ENCODE data around the gene GLCCI1. TPM values are rescaled to one million over a fixed set of nuclear protein-coding genes. Genes with fewer than 3 reads are reported as not detected.

Gene GLCCI1
- total and polyA plus RNA-seq, 2 donors (not counting 3 experiments of a cell fraction or from before 2014, with no cell fraction given): 2.3 to 5.6 TPM

GRCh38 chr7:7924303-7924702, 44.3 kb upstream of the GLCCI1 start:
- FAIRE-seq (no peak), DNase-seq (ENCODE audit: low read depth, low spot score) (no peak)
- Histone ChIP-seq H3K4me3 (replicated peaks in 1 of 3; ENCODE audit: insufficient read depth in 1 of 3, low read depth in 1 of 3, low read length in 3 of 3) (no peak overlapping the region), H3K4me2 (ENCODE audit: insufficient read depth, low read length) (no peak overlapping the region), H3K9me3 (replicated peaks; ENCODE audit: control insufficient read depth, insufficient read depth, low read length) (no peaks in the 10 kb centered on the region), H4K20me1 (replicated peaks; ENCODE audit: control insufficient read depth, extremely low read depth, insufficient read depth, low read length) (no peaks in the 10 kb centered on the region), H2AFZ (ENCODE audit: low read depth, low read length) (no peak overlapping the region), H3K79me2 (ENCODE audit: control insufficient read depth, insufficient read depth, low read length) (no peaks in the 10 kb centered on the region), H3K9ac (replicated peaks; ENCODE audit: extremely low read depth, insufficient read depth, low read length) (no peak overlapping the region), H3K27me3 (ENCODE audit: control insufficient read depth in 2 of 2, insufficient read depth in 2 of 2, low read length in 2 of 2) (no peaks in the 10 kb centered on the region), H3K9me1 (replicated peaks; ENCODE audit: control insufficient read depth, extremely low read depth, insufficient read depth, low read length) (no peaks in the 10 kb centered on the region), H3K36me3 (ENCODE audit: control insufficient read depth in 2 of 2, extremely low read depth in 1 of 2, insufficient read depth in 2 of 2, low read length in 2 of 2) (no peaks in the 10 kb centered on the region), H3K4me1 (ENCODE audit: control insufficient read depth, extremely low read depth, insufficient read depth, low read length) (no peaks in the 10 kb centered on the region), H3K27ac (ENCODE audit: insufficient read depth, low read depth, low read length) (no peak overlapping the region)
- CTCF ChIA-PET: no interaction called here
- no TSS peak for BruUV-seq (replicated peaks)
- TF ChIP-seq JUN (IDR thresholded peaks at IDR 0.05; ENCODE audit: borderline replicate concordance, insufficient read depth, insufficient read length, low read depth): no peak
- no peak for TF ChIP-seq POLR2AphosphoS5 (IDR thresholded peaks at IDR 0.05; ENCODE audit: insufficient read depth, low read depth, low read length)
- TF ChIP-seq GATA2 (IDR thresholded peaks at IDR 0.05; ENCODE audit: insufficient read depth, insufficient read length, low read depth, low read length): no peak
- TF ChIP-seq FOS (IDR thresholded peaks at IDR 0.05; ENCODE audit: borderline replicate concordance, insufficient read depth, low read length): no peak
- TF ChIP-seq MAX (IDR thresholded peaks at IDR 0.05; ENCODE audit: insufficient read depth, insufficient read length): no peak
- TF ChIP-seq POLR2A (IDR thresholded peaks at IDR 0.05; ENCODE audit: low read depth, low read length): no peak
- TF ChIP-seq EZH2 (IDR thresholded peaks at IDR 0.05; ENCODE audit: borderline replicate concordance, low read depth, low read length, severe bottlenecking): no peak
- no peak for TF ChIP-seq MYC (IDR thresholded peaks at IDR 0.05; ENCODE audit: low read depth, low read length)
- no peak for TF ChIP-seq CTCF (IDR thresholded peaks at IDR 0.05; ENCODE audit: extremely low read depth in 1 of 2, insufficient read depth in 1 of 2, low read depth in 1 of 2, low read length in 2 of 2)
- intact Hi-C loops (cut with micrococcal nuclease) (no loop called here), dilution Hi-C loops (cut with MboI; ENCODE audit: extremely low pct_ligation_motif_present, low sequenced_read_pairs) (no loop called here)
- POLR2A ChIA-PET: no interaction called here
